Neural cell (in vitro differentiated cells): Measurements from ENCODE around the gene ZNF532. TPM values are rescaled to one million over a fixed set of nuclear protein-coding genes. Genes with fewer than 3 reads are reported as not detected.

Experiments
- H2AFZ ChIP-seq: fragments of 200-600, 300-800 bp; sonication (generic), shearing (Covaris generic); 2 replicates; pipeline ENCODE4 v1.6.0; 2014; ENCODE audit warnings: low read depth, mild to moderate bottlenecking, antibody characterized with exemption, low read length, moderate library complexity
- H3F3A ChIP-seq: fragments of 200-600 bp; shearing (Covaris generic); 2 replicates; pipeline ENCODE4 v1.6.1; 2016; ENCODE audit warnings: mild to moderate bottlenecking, moderate library complexity, mixed read lengths, antibody characterized with exemption, low read length; ENCODE audit not compliant: insufficient read depth, poor library complexity, severe bottlenecking
- H3K27ac ChIP-seq: fragments of 200-600, 300-800 bp; sonication (generic), shearing (Covaris generic); 2 replicates; pipeline ENCODE4 v1.5.1; 2014; ENCODE audit warnings: mild to moderate bottlenecking, low read length, moderate library complexity
- H3K27me3 ChIP-seq: fragments of 300-800, 200-600 bp; sonication (generic), shearing (Covaris generic); 2 replicates; pipeline ENCODE4 v1.6.0; 2014; ENCODE audit warnings: mild to moderate bottlenecking, low read depth, low read length, moderate library complexity; ENCODE audit not compliant: insufficient read depth
- H3K36me3 ChIP-seq: fragments of 300-800, 200-600 bp; sonication (generic), shearing (Covaris generic); 2 replicates; pipeline ENCODE4 v1.5.1; 2014; ENCODE audit warnings: mild to moderate bottlenecking, antibody characterized with exemption, low read length, moderate library complexity; ENCODE audit not compliant: insufficient read depth
- H3K4me2 ChIP-seq: fragments of 300-800, 200-600 bp; sonication (generic), shearing (Covaris generic); 2 replicates; pipeline ENCODE4 v1.6.0; 2014; ENCODE audit warnings: mild to moderate bottlenecking, low read length
- H3K4me3 ChIP-seq: fragments of 300-800, 200-600 bp; sonication (generic), shearing (Covaris generic); 2 replicates; pipeline ENCODE4 v1.5.1; 2014; ENCODE audit warnings: mild to moderate bottlenecking, low read length, moderate library complexity
- H3K79me2 ChIP-seq: fragments of 200-600 bp; shearing (Covaris generic); replicated peaks from 2 replicates; pipeline ENCODE4 v1.6.0; 2014; ENCODE audit warnings: mild to moderate bottlenecking, low read length, moderate library complexity; ENCODE audit not compliant: insufficient read depth
- H3K9ac ChIP-seq: fragments of 300-800, 200-600 bp; sonication (generic), shearing (Covaris generic); 2 replicates; pipeline ENCODE4 v1.6.1; 2016; ENCODE audit warnings: mild to moderate bottlenecking, low read length, mixed read lengths
- H3K9me2 ChIP-seq: fragments of 200-600 bp; shearing (Covaris generic); 2 replicates; pipeline ENCODE4 v1.6.1; 2016; ENCODE audit warnings: mild to moderate bottlenecking, low read length, mixed read lengths; ENCODE audit not compliant: insufficient read depth
- H3K9me3 ChIP-seq: fragments of 200-600, 300-800 bp; sonication (generic), shearing (Covaris generic); 2 replicates; pipeline ENCODE4 v1.6.1; 2016; ENCODE audit warnings: mild to moderate bottlenecking, mixed run types, low read length, moderate library complexity, mixed read lengths
- H4K20me1 ChIP-seq: fragments of 200-600 bp; shearing (Covaris generic); 2 replicates; pipeline ENCODE4 v1.6.1; 2016; ENCODE audit warnings: mild to moderate bottlenecking, mixed run types; ENCODE audit not compliant: insufficient read depth
- CTCF ChIP-seq: fragments of 450-650 bp; IDR thresholded peaks from 2 replicates; pipeline ENCODE4 v1.5.1; 2014; ENCODE audit warnings: antibody characterized with exemption, mild to moderate bottlenecking, moderate library complexity; ENCODE audit not compliant: poor library complexity, severe bottlenecking
- EP300 ChIP-seq: fragments of 450-650 bp; conservative IDR thresholded peaks from 2 replicates; pipeline ENCODE4 v1.6.1; 2014; ENCODE audit warnings: antibody characterized with exemption, mild to moderate bottlenecking, moderate library complexity; ENCODE audit not compliant: poor library complexity, severe bottlenecking
- EZH2 ChIP-seq: fragments of 200-600, 300-800 bp; shearing (Covaris generic), sonication (generic); IDR thresholded peaks from 2 replicates; pipeline ENCODE4 v1.6.1; 2014; ENCODE audit warnings: antibody characterized with exemption, low read length, borderline replicate concordance, mild to moderate bottlenecking; ENCODE audit not compliant: insufficient read depth, poor library complexity, severe bottlenecking
- MXI1 ChIP-seq: fragments of 450-650 bp; conservative IDR thresholded peaks from 2 replicates; pipeline ENCODE4 v1.6.1; 2014; ENCODE audit warnings: antibody characterized with exemption, mild to moderate bottlenecking; ENCODE audit not compliant: poor library complexity, severe bottlenecking
- POLR2AphosphoS5 ChIP-seq: IDR thresholded peaks from 2 replicates; pipeline ENCODE4 v1.6.1; 2012
- RAD21 ChIP-seq: fragments of 450-650 bp; conservative IDR thresholded peaks from 2 replicates; pipeline ENCODE4 v1.6.1; 2014; ENCODE audit warnings: antibody characterized with exemption, mild to moderate bottlenecking, moderate library complexity
- SMC3 ChIP-seq: fragments of 450-650 bp; conservative IDR thresholded peaks from 2 replicates; pipeline ENCODE4 v1.6.1; 2014; ENCODE audit warnings: antibody characterized with exemption, mild to moderate bottlenecking, moderate library complexity; ENCODE audit not compliant: poor library complexity
- TAF1 ChIP-seq: IDR thresholded peaks from 2 replicates; pipeline ENCODE4 v1.6.1; 2012; ENCODE audit warnings: low read depth
- polyA plus RNA-seq: library from polyadenylated mRNA; depleted of rRNA; stranded (reverse); fragments of >200 nt; gene quantifications from 2 replicates; pipeline ENCODE4 v1.2.3, GENCODE V29; 2014
- TF ChIP-seq, protein P1 (sequence below): IDR thresholded peaks from 2 replicates; pipeline ENCODE4 v1.6.1; 2012; ENCODE audit warnings: borderline replicate concordance

The ZNF532 gene
- polyA plus RNA-seq, 1 donor from 2014 or later: 119 TPM

DNA sequence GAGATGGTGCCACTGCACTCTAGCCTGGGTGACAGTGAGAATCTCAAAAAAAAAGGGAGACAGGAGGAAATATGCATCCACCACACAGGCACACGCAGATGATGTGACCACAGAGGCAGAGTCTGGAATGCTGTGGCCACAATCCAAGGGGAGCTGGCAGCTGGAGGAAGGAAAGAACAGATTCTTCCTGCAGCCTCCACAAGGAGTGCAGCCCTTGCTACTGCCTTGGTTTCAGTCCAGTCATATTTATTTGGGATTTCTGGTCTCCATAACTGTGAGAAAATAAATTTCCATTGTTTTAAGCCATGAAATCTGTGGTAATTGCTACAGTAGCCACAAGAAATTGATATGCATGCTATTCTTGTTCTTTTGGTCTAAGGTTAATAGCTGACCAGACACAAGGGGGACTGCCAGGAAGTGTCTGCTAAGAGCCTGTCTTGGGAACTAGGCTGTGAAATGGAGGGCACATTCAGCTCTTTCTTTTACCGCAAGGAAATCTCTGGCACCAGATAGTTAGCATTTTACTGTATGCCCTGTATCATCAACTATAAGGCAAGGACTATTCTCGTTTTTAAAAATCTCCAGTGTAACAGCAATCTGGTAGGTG, 141.9 kb downstream of the ZNF532 start:
- Histone ChIP-seq H3K27ac (no peak overlapping the region), H3K4me2 (no peak overlapping the region), H4K20me1 (no peaks in the 10 kb centered on the region), H3K9me3 (no peaks in the 10 kb centered on the region), H3K27me3 (no peaks in the 10 kb centered on the region), H3K79me2 (no peaks in the 10 kb centered on the region), H3K9ac (no peak overlapping the region), H3K4me3 (no peak overlapping the region), H3K36me3 (no peaks in the 10 kb centered on the region), H3F3A (no peaks in the 10 kb centered on the region), H3K9me2 (no peaks in the 10 kb centered on the region), H2AFZ (no peak overlapping the region)
- TF ChIP-seq SMC3 (no peak), EP300 (no peak), EZH2 (no peak), MXI1 (no peak), POLR2AphosphoS5 (no peak), CTCF (no peak), RAD21 (no peak), TAF1 (no peak)
- TF ChIP-seq, protein P1, sequence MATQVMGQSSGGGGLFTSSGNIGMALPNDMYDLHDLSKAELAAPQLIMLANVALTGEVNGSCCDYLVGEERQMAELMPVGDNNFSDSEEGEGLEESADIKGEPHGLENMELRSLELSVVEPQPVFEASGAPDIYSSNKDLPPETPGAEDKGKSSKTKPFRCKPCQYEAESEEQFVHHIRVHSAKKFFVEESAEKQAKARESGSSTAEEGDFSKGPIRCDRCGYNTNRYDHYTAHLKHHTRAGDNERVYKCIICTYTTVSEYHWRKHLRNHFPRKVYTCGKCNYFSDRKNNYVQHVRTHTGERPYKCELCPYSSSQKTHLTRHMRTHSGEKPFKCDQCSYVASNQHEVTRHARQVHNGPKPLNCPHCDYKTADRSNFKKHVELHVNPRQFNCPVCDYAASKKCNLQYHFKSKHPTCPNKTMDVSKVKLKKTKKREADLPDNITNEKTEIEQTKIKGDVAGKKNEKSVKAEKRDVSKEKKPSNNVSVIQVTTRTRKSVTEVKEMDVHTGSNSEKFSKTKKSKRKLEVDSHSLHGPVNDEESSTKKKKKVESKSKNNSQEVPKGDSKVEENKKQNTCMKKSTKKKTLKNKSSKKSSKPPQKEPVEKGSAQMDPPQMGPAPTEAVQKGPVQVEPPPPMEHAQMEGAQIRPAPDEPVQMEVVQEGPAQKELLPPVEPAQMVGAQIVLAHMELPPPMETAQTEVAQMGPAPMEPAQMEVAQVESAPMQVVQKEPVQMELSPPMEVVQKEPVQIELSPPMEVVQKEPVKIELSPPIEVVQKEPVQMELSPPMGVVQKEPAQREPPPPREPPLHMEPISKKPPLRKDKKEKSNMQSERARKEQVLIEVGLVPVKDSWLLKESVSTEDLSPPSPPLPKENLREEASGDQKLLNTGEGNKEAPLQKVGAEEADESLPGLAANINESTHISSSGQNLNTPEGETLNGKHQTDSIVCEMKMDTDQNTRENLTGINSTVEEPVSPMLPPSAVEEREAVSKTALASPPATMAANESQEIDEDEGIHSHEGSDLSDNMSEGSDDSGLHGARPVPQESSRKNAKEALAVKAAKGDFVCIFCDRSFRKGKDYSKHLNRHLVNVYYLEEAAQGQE: no peak

DNA sequence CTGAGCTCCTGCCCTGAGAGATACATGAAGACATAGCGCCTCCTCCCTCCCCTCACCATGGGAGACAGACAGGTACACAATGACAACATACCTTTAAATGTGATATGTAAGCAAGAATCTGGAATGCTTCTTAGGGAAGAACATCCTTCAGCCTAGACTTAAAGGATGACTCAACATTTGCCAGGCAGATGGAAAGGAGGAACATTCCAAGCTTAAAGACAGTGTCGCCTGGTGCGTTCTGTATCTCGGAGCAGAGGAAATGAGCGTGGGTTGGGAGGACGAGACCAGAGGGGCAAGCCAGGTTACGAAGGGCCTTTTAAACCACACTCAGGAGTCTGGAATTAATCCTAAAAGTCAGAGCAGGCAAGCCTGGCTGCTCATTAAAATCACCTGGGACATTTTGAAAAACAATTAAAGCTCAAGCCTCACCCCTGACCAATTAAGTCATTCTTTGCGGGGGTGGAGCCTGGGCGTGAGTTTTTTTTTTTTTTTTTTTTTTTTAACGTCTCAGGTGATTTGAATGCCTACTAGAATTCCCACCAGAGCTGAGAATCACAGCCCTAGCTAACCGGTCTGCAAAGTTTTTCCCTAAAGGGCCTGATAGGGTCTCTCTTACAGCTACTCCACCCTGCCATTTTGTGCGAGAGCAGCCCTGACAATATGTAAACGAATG, 143.8 kb downstream of the ZNF532 start:
- TF ChIP-seq MXI1 (no peak), EP300 (no peak), POLR2AphosphoS5 (no peak), EZH2 (no peak), RAD21 (no peak), SMC3 (no peak), CTCF (no peak), TAF1 (no peak)
- TF ChIP-seq, protein P1: no peak
- H3K27ac ChIP-seq: no peak overlapping the region
- H3K9ac ChIP-seq: no peak overlapping the region
- no peaks in the 10 kb centered on the region for H3K27me3 ChIP-seq
- H3K4me3 ChIP-seq: no peak overlapping the region
- H3K9me3 ChIP-seq: no peaks in the 10 kb centered on the region
- H3K79me2 ChIP-seq: no peaks in the 10 kb centered on the region
- H3F3A ChIP-seq: no peaks in the 10 kb centered on the region
- no peaks in the 10 kb centered on the region for H4K20me1 ChIP-seq
- H3K4me2 ChIP-seq: no peak overlapping the region
- H3K36me3 ChIP-seq: no peaks in the 10 kb centered on the region
- H3K9me2 ChIP-seq: no peaks in the 10 kb centered on the region
- H2AFZ ChIP-seq: no peak overlapping the region
